Ishikawa (cell line): ENCODE data around the gene KCNF1.

Source experiments
- CEBPB ChIP-seq: IDR thresholded peaks from 2 replicates; pipeline ENCODE4 v1.6.1; 2012
- CREB1 ChIP-seq: IDR thresholded peaks from 2 replicates; pipeline ENCODE4 v1.6.1; 2012; ENCODE audit warnings: low read depth
- EGR1 ChIP-seq: IDR thresholded peaks from 2 replicates; pipeline ENCODE4 v1.6.1; 2012
- EP300 ChIP-seq: IDR thresholded peaks from 2 replicates; pipeline ENCODE4 v1.6.1; 2012; ENCODE audit warnings: borderline replicate concordance
- FOXM1 ChIP-seq: IDR thresholded peaks from 2 replicates; pipeline ENCODE4 v1.6.1; 2012; ENCODE audit warnings: low read depth, borderline replicate concordance
- MAX ChIP-seq: IDR thresholded peaks from 2 replicates; pipeline ENCODE4 v1.6.1; 2012
- NFIC ChIP-seq: IDR thresholded peaks from 2 replicates; pipeline ENCODE4 v1.6.1; 2012
- RAD21 ChIP-seq: IDR thresholded peaks from 2 replicates; pipeline ENCODE4 v1.6.1; 2012; ENCODE audit warnings: low read depth
- REST ChIP-seq: IDR thresholded peaks from 2 replicates; pipeline ENCODE4 v1.6.1; 2012; ENCODE audit warnings: low read depth, mild to moderate bottlenecking
- TAF1 ChIP-seq: IDR thresholded peaks from 2 replicates; pipeline ENCODE4 v1.6.1; 2012; ENCODE audit warnings: low read depth, mild to moderate bottlenecking
- TCF12 ChIP-seq: IDR thresholded peaks from 2 replicates; pipeline ENCODE4 v1.6.1; 2012; ENCODE audit warnings: low read depth
- TEAD4 ChIP-seq: IDR thresholded peaks from 2 replicates; pipeline ENCODE4 v1.6.1; 2012
- USF1 ChIP-seq: IDR thresholded peaks from 2 replicates; pipeline ENCODE4 v1.6.1; 2012
- YY1 ChIP-seq: IDR thresholded peaks from 2 replicates; pipeline ENCODE4 v1.6.1; 2012; ENCODE audit warnings: low read depth
- ZBTB7A ChIP-seq: IDR thresholded peaks from 2 replicates; pipeline ENCODE4 v1.6.1; 2012; ENCODE audit warnings: low read depth

KCNF1 gene

GRCh38 chr2:10954416-10954815 is 42.7 kb downstream of the KCNF1 start:
- TF ChIP-seq USF1 (no peak), TEAD4 (no peak), TAF1 (no peak), NFIC (no peak), EGR1 (no peak), CEBPB (no peak), RAD21 (no peak), MAX (no peak), YY1 (no peak), TCF12 (no peak), REST (no peak)

DNA sequence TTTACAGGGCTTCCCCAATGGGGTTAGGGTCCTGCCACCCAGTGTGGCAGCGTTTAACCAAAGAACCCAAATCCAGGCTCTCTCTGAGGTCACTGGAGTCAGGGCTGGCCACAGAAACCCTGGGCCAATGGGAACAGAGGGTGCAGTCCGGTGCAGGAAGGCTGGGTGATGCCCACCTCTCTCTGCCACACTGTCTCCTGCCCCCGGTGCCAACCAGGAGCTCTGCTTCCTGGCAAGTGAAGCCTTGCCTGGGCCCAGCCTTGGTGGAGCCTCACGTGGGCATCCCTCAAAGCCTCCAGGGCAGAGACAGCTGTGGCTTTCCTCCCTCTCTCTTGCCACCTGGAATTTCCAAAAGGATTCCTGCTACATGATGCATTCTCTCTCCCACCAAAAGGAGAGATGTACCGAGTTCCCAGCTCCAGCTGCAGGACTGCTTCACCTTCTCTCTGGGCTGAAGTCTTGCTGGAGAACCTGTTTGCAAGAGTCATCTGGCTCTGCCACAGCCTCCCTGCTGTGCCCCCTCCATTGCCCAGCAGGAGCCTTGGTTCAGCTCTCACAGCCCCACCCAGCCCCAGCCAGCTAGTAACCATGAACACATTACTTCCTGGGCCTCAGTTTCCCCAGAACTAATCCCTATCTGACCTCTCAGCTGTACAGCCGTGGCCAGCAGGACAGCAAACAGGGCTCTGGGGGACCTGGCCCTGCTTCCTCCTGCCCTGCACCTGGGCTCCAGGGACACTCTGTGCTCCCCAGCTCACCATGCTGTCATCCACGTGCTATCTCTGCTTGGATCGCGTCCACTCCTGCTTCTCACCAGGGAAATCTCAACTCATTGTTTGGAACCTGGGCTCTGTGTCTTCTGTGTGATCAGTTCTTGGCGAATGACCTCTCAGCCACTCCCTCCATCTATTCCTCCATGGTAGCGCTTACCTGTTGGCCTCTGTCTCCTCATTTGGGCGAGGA is 43.4 kb downstream of the KCNF1 start:
- TF ChIP-seq REST (no peak), USF1 (no peak), TCF12 (peak; percentile 78), FOXM1 (no peak), CEBPB (0 out of 2 replicates have a peak, but pooled peaks have one; percentile 17), EGR1 (no peak), MAX (peak; percentile 66; the same call in 1 of the 2 replicates), TAF1 (no peak), TEAD4 (no peak), YY1 (no peak), ZBTB7A (no peak), NFIC (peak; percentile 81), EP300 (peak; percentile 32; the same call in 1 of the 2 replicates), CREB1 (no peak)

DNA sequence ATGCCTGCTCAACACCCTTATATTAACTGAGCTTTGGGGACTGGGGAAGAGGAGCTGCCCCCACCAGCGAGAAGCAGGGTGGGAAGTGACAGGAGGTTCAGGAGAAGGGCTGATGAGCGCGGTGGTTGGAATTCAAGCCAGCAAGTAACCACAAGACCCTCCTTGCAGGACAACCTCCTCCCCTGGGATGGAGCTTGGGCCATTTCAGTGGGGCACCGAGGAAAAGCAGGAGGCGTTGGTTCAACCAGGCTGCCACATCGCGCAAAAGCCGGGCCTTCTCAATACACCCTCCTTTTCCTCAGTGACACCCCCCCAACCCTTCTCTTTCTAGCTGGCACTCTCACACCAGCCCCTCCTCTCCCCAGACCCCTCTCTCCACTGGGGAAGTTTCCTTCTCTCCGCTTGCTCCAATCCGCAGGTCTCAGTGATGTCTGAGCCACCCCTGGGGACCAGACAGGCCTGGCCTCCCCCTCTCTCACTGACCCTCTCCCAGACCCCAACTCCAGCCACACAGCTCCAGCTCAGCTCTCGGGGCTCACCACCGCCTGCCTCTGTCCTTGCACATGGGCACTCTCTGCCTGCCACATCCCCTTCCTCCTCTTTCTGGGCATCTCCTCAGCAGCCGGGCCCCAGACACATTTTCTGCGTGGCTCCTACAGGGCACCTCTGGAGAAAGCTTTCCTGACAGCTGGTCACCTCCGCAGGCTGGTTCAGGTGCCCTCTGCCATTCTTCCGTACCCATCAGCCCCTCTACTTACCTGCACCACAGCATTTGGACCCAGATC is 44.5 kb downstream of the KCNF1 start:
- no peak for TF ChIP-seq RAD21
- TF ChIP-seq YY1: no peak
- no peak for TF ChIP-seq EP300
- TF ChIP-seq FOXM1: no peak
- no peak for TF ChIP-seq USF1
- no peak for TF ChIP-seq EGR1
- TF ChIP-seq ZBTB7A: no peak
- TF ChIP-seq MAX: no peak

- TF ChIP-seq TEAD4 (no peak), REST (no peak), USF1 (no peak), CREB1 (no peak), ZBTB7A (no peak), RAD21 (no peak), FOXM1 (no peak), EGR1 (no peak), MAX (no peak), NFIC (no peak)
Observed at GRCh38 chr2:10957391-10957790, 45.7 kb downstream of the KCNF1 start.
